Ovary (tissue), 3 donors: ENCODE measurements around the gene SLC23A3.

ENCODE experiments used
- CTCF ChIP-seq, 3 donors: fragments of 450-650 bp in 2 of 3; fragments of 200-600 bp in 1 of 3; IDR thresholded peaks; one replicate each; pipeline versions ENCODE4 v1.5.1 to v1.8.0; 2016 to 2022; ENCODE audit warnings: antibody characterized with exemption in 3 of 3, mild to moderate bottlenecking in 1 of 3
- POLR2A ChIP-seq: fragments of 450-650 bp; IDR thresholded peaks from one replicate; pipeline ENCODE4 v1.6.1; 2017; ENCODE audit warnings: antibody characterized with exemption, mild to moderate bottlenecking, moderate library complexity
- donor health status: DM: no; HTN: no; CAD: no.

GRCh38 chr2:219122202-219122980, 47.4 kb downstream of the SLC23A3 start:
- TF ChIP-seq POLR2A = no peak
- TF ChIP-seq CTCF (IDR thresholded peaks at IDR 0.05) = no peak
